ENCODE measurements around the gene DISC1. TPM values are rescaled to one million over a fixed set of nuclear protein-coding genes. Genes with fewer than 3 reads are reported as not detected.
"Not testable (repeated sequence)": the region's sequence is repeated elsewhere in the genome, so short reads cannot be mapped to it uniquely, and the experiment has no call there.

Gene DISC1
- total RNA-seq, 1 donor from 2014 or later = 5.2 TPM

DNA sequence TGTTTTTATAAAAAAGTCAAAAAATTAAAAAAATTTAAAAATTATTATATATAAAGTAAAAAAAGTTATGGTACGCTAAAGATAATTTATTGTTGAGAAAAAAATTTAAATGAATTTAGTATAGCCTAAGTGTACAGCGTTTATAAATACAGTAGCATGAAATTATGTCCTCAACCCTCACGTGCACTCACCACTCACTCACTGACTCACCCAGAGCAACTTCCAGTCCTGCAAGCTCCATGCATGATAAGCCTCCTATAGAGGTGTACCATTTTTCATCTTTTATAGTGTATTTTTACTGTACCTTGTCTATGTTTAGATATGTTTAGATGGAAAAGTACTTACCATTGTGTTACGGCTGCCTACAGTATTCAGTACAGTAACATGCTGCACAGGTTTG, 5.1 kb downstream of the DISC1 start:
- TF ChIP-seq CTCF (IDR thresholded peaks at IDR 0.05; ENCODE audit: unreplicated experiment) = no peak
- H3K27ac Mint-ChIP-seq = no peak overlapping the region
- H3K27me3 Mint-ChIP-seq = peaks cover 3% of the 10 kb centered on the region
- no peaks in the 10 kb centered on the region for H3K9me3 Mint-ChIP-seq (ENCODE audit: low read depth)
- H3K36me3 Mint-ChIP-seq (ENCODE audit: insufficient read depth) = no peaks in the 10 kb centered on the region
- peaks cover 4% of the 10 kb centered on the region for H3K4me1 Mint-ChIP-seq (ENCODE audit: low read depth)
- DNase-seq (ENCODE audit: low spot score, unreplicated experiment) = no peak
- no peak overlapping the region for H3K4me3 Mint-ChIP-seq (ENCODE audit: low read depth)

DNA sequence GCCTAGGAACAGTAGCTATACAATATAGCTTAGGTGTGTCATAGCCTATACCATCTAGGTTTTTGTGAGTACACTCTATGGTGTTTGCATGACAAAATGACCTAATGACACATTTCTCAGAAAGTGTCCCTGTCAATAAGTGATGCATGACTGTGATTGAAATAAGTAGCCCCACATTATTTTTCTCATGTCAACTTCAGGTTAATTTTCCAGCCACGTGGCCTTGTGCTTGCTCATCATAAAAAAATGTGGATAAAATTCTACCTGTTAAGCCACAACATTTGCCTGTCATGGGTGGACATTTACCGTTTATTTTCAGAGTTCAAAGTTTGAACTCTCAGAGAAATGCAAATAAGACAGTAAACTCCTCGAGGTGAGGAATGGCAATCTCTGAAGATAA, 5.5 kb downstream of the DISC1 start:
- no peak for DNase-seq (ENCODE audit: low spot score, unreplicated experiment)
- Mint-ChIP-seq H3K4me3 (ENCODE audit: low read depth) (no peak overlapping the region), H3K9me3 (ENCODE audit: low read depth) (no peaks in the 10 kb centered on the region), H3K27me3 (peaks cover 3% of the 10 kb centered on the region), H3K4me1 (ENCODE audit: low read depth) (peaks cover 4% of the 10 kb centered on the region), H3K36me3 (ENCODE audit: insufficient read depth) (no peaks in the 10 kb centered on the region), H3K27ac (no peak overlapping the region)
- TF ChIP-seq CTCF (IDR thresholded peaks at IDR 0.05; ENCODE audit: unreplicated experiment) = no peak

GRCh38 chr1:231634323-231635013, 7.9 kb downstream of the DISC1 start:
- no peak for DNase-seq (ENCODE audit: low spot score, unreplicated experiment)
- Mint-ChIP-seq H3K36me3 (ENCODE audit: insufficient read depth) (no peaks in the 10 kb centered on the region), H3K27me3 (no peaks in the 10 kb centered on the region), H3K27ac (no peak overlapping the region), H3K9me3 (ENCODE audit: low read depth) (peaks cover 3% of the 10 kb centered on the region), H3K4me3 (ENCODE audit: low read depth) (no peak overlapping the region), H3K4me1 (ENCODE audit: low read depth) (no peaks in the 10 kb centered on the region)
- TF ChIP-seq CTCF (IDR thresholded peaks at IDR 0.05; ENCODE audit: unreplicated experiment) = no peak

- no peaks in the 10 kb centered on the region for H3K36me3 Mint-ChIP-seq (ENCODE audit: insufficient read depth)
- no peaks in the 10 kb centered on the region for H3K27me3 Mint-ChIP-seq
- no peak overlapping the region for H3K27ac Mint-ChIP-seq
- TF ChIP-seq CTCF (IDR thresholded peaks at IDR 0.05; ENCODE audit: unreplicated experiment) = no peak
- no peaks in the 10 kb centered on the region for H3K4me1 Mint-ChIP-seq (ENCODE audit: low read depth)
- no peak overlapping the region for H3K4me3 Mint-ChIP-seq (ENCODE audit: low read depth)
- DNase-seq (ENCODE audit: low spot score, unreplicated experiment) = no peak
- H3K9me3 Mint-ChIP-seq (ENCODE audit: low read depth) = peaks cover 3% of the 10 kb centered on the region
These were observed 9.6 kb downstream of the DISC1 start for GRCh38 chr1:231636157-231636556.

DNA sequence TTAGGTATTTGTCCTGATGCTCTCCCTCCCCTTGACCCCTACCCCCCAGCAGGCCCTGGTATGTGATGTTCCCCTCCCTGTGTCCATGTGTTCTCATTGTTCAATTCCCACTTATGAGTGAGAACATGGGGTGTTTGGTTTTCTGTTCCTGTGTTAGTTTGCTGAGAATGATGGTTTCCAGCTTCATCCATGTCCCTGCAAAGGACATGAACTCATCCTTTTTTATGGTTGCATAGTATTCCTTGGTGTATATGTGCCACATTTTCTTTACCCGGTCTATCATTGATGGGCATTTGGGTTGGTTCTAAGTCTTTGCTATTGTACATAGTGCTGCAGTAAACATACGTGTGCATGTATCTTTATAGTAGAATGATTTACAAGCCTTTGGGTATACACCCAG, 10.3 kb downstream of the DISC1 start:
- H3K9me3 Mint-ChIP-seq (ENCODE audit: low read depth); H3K27ac Mint-ChIP-seq; H3K27me3 Mint-ChIP-seq; H3K36me3 Mint-ChIP-seq (ENCODE audit: insufficient read depth); H3K4me1 Mint-ChIP-seq (ENCODE audit: low read depth); H3K4me3 Mint-ChIP-seq (ENCODE audit: low read depth); DNase-seq (ENCODE audit: low spot score, unreplicated experiment): not testable (repeated sequence)

- Mint-ChIP-seq H3K4me3 (ENCODE audit: low read depth) (no peak overlapping the region), H3K9me3 (ENCODE audit: low read depth) (peaks cover 3% of the 10 kb centered on the region), H3K36me3 (ENCODE audit: insufficient read depth) (peaks cover 1% of the 10 kb centered on the region), H3K27me3 (no peaks in the 10 kb centered on the region), H3K4me1 (ENCODE audit: low read depth) (no peaks in the 10 kb centered on the region), H3K27ac (no peak overlapping the region)
- TF ChIP-seq CTCF (IDR thresholded peaks at IDR 0.05; ENCODE audit: unreplicated experiment) = no peak
- DNase-seq (ENCODE audit: low spot score, unreplicated experiment) = no peak
These were observed 12.1 kb downstream of the DISC1 start for GRCh38 chr1:231638647-231639046.

Measured in progenitor cell of endocrine pancreas (in vitro differentiated cells).